GM19240 (cell line): ENCODE data around the gene RPGRIP1.
"Not testable (repeated sequence)": the region's sequence is repeated elsewhere in the genome, so short reads cannot be mapped to it uniquely, and the experiment has no call there.

Source experiments
- DNase-seq: peaks from one replicate; pipeline ENCODE4 v3.0.0; 2011; ENCODE audit warnings: low spot score; ENCODE audit not compliant: insufficient read length

RPGRIP1 gene

DNA sequence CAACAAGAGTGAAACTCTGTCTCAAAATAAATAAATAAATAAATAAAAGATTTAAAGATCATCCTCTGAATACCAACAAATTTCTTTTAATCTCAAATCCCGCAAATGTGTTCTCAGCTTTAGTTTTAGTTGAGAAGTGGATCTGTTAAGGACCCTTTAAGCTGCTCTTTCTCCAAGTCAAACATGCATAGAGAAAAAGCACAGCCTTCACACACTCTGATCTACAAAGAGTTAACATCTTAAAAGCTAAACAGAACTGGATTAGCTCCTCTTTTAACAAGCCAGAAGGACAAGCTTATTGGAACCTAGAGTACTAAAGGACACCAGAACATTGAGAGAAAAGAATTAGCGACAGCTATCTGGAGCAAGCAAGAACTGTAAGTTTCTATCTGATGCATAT lies at the start of gene RPGRIP1:
TSS of gene RPGRIP1 (plus strand) at position 301 of the 400 bp plus-strand sequence. CDS start 7,894 bp downstream, outside the sequence.
- no peak for DNase-seq

DNA sequence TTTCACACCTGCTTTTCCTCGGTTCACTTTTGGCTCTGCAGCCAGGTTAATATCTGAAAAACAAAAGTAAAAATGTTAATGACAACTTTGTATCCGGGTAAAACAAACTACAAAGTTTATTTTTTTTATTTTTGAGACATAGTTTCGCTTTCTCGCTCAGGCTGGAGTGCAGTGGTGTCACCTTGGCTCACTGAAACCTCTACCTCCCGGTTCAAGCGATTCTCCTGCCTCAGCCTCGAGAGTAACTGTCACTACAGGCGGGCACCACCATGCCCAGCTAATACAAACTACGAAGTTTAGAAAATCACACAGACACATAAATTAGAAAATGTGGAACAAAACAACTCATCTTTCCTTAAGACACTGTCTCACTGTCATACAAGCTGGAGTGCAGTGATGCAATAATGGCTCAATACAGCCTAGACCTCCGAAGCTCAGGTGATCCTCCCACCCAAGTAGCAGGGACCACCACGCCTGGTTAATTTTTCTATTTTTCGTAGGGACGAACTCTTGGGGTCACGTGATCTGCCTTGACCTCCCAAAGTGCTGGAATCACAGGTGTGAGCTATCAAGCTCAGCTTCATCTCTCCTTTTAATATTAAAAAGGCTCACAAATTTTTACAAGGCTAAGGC lies 48.7 kb upstream of the RPGRIP1 start:
- DNase-seq, result no peak

DNA sequence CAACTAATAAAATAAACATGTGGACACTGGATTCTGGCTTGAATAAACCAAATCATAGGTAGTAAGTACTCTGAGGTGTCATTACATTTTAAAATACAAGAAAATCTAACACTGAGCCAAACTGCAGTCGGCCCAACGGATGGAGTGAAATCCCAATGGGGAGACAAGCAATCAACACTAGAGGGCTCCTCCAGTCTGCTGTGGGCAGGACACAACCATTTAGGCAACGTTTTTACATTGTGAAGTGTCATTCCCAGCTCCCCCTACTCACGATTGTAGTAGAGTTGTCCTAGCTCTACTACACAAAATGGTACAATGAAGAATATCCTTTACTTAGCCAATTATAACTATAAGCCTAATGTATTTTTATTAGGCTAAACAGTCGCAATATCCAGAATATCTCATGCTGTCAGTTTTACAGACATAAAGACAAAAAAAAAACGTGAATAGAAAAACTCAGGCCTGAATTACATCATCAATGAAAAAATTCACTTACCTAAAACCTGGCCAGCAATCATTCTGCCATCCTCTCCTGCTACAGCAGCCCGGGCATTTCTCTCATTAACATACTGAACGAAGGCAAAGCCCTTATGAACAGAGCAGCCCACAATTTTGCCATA lies 46.3 kb upstream of the RPGRIP1 start:
- no peak for DNase-seq

DNA sequence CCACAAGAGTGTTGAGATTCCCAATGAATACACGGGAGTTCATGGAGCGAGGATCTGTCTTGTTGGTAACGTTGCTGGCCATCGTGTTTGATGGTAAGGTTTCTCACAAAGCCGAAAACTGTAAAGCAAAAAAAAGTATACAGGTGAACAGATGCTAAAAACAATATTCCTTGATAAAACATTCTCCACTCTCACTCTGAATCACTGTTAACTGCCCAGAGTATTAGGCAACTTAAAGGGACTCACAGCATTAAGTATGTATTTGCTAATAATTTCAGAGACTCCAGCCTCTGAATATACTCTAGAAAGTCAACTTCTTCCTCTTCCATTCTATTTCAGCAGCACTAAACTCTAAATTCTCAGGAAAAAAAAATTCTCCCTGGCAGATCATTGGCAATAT lies 45.8 kb upstream of the RPGRIP1 start:
- DNase-seq, result no peak

DNA sequence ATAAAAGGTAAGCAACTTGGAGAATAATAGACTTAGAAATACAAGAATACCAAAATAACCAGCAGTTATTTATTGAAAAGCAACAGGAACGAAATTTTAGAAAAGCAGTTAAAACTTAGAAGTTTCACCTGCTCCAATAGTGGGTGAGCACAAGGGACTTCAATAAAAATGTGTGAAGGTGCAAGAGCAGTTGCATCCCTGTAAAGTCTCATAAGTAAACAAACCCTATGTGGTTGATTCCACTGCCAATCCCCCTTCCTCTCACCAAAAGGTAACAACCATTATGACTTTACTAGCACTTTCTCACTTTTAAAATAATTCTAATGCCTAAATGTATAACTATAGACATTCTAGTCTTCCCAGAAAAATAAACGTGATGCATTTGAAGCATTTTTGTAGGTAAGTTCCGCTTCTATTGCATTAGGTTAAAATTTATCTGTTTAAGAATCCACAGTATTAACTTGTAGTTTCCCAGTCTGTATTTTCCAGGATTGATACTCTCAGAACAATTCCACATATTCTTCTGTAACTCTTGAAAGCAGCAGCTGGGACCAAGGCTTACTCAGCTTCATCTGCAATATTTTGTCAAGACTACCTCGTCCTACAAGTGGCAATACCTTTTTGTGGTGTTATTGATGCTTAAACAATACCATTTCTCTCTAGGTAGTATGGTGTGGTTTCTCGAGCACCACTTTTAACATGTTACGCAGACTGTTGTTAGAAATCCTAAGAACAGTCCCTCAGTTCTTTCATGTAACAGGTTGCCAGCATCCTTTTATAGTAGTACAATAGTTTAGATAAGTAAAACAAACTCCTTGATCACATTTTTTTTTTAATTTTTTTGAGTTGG lies 42.7 kb upstream of the RPGRIP1 start:
- no peak for DNase-seq

DNA sequence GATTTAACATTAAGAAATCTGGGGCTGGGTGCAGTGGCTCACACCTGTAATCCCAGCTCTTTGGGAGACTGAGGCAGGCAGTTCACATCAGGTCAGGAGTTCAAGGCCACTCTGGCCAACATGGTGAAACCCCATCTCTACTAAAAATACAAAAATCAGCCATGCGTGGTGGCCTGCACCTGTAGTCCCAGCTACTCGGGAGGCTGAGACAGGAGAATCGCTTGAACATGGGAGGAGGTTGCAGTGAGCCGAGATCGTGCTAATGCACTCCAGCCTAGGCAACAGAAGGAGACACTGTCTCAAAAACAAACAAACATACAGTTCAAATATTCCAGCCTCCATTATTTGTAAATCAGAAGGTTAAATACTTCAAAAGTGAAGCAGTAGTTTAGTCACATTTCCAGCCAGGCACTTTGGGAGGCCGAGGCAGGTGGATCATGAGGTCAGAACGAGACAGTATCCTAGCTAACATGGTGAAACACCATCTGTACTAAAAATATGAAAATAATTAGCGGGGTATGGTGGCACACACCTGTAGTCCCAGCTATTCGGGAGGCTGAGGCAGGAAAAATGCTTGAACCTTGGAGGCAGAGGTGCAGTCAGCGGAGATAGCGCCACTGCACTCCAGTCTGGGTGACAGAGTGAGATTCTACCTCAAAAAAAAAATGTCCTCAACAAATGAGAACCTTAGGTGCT lies 40.9 kb upstream of the RPGRIP1 start:
- no peak for DNase-seq

DNA sequence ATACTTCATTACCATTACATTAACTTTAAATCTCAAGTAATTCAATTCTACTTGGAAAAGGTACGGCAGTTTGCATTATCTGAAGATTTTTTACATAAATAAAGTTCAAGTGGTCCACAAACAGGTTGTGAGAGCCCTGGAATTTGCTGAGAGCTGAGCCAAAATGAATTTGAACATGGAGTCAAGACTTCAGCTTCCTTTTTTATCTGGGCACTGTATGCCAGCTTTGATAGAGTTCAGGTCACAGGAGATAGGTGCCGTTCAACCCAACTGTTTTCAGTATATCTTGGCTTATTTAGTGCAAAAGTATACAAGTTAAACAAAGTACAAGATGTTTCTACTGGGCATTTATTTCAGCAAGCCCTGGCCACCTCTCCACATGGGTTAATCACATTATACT lies 39.5 kb upstream of the RPGRIP1 start:
- DNase-seq, result no peak

DNA sequence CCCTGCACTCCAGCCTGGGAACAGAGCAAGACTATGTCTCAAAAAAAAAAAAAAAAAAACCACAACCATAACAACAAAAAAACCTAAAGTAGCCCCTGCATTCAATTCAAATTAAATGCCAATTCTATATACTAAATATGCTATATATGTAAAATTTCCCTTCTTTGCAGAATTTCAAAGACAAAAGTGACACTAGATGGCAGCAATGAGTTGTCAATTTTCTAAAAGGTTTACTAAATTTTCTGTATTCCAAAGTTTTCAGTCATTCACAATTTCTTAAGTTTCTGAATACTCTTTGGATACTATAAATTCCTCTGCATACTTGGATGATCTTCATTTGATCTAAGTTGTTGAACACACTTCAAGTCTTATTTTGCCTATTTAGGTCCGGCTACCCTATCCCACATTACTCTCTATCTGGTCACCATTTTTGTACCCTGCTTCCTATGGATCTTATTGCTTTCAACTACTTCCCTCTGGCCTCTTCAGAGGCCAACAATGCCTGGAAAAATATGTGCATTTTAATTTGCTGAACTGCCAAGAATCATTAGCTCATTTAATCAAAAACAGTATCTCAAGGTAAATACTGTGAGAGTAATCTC lies 38.6 kb upstream of the RPGRIP1 start:
- DNase-seq, result no peak

DNA sequence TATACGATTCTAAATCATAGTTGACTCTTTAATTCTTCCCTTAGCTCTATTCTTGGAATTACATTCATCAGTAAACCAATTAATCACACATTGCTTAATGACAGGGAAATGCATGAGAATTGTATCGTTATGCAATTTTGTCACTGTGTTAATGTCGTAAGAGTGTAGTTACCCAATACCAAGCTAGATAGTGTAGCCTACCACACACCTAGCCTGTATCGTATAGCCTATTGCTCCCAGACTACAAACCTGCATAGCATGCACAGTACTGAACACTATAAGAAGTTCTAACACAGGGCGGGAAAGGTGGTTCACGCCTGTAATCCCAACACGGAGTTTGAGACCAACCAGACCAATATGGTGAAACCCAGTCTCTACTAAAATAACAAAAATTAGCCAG lies 35.3 kb upstream of the RPGRIP1 start:
- no peak for DNase-seq

DNA sequence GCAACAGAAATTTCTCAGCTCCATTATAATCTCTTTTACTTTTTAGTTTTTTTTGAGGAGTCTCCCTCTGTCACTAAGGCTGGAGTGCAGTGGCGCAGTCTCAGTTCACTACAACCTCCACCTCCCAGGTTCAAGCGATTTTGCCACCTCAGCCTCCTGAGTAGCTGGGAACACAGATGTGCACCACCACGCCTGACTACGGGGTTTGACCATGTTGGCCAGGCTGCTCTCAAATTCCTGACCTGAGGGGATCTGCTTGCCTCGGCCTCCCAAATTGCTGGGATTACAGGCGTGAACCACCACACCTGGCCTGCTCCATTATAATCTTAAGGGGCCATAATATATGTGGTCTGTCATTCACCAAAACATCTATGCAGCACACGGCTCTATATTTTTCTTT lies 34.1 kb upstream of the RPGRIP1 start:
- no peak for DNase-seq

DNA sequence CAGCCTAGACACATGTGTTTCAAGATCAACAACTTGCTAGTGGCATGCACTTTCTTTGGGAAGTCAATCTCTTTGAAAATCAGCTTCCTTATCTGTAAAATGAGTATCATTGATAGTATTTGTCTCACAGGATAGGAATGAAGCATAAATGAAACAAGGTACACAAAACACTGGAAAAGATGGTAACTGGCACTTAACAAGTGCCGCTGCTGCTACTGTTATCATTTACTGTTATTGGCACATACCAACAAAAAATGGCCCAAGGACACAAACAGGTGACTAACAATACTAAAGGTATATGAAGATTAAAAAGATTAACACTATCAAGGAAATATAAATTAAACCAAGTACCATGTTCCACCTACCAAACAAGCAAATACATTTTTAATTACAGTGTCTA lies 31.5 kb upstream of the RPGRIP1 start:
- no peak for DNase-seq

DNA sequence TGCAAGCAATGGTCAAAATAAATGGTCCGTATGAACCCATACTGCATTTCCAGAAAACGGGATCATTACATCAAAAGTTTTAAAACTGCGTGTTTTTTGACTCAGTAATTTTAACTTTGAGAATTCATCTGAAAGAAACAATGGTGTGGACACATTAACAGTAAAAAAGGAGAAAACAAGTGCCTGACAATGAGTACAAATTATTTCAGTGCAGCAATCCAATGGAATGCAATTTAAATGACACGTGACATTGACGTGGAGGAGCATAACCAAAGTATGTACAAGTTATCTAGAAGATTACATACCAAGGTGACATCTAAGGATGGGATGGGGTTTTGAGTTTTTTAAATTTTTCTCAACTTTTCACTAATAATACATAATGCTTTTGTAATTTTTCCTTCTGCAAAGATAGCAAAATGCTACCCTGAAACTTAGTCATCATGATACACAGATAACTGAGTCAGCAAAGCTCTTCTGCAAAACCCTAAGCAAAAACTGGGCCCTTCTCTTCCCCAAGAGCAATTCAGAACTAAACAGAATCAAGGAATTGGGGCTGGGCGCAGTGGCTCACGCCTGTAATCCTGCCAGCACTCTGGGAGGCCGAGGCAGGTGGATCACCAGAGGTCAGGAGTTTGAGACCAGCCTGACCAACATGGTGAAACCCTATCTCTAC lies 31.0 kb upstream of the RPGRIP1 start:
- DNase-seq, result no peak

DNA sequence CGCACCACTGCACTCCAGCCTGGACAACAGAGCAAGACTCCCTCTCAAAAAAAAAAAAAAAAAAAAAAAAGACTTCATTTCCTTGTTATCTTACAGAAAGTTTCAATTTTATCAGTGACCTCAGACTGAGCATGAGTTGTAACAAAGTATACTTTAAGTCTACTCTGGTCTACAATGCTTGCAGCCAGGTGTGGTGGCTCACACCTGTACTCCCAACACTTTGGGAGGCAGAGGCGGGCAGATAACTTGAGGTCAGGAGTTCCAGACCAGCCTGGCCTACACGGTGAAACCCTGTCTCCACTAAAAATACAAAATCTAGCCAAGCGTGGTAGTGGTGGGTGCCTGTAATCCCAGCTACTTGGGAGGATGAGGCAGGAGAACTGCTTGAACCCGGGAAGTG lies 28.7 kb upstream of the RPGRIP1 start:
- no peak for DNase-seq

DNA sequence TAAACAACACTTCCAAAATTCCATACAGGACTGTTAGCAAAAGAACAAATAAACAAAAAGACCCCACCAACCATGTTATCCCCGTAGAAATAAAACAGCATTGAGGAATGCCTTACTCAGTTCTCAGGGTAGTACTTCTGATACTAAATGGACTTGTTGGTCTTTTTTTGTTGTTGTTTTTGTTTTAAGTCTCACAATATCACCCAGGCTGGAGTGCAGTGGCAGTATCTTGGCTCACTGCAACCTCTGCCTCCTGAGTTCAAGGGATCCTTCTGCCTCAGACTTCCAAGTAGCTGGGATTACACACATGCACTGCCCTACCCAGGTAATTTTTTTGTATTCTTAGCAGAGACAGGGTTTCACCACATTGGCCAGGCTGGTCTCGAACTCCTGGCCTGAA lies 27.7 kb upstream of the RPGRIP1 start:
- DNase-seq, result no peak

DNA sequence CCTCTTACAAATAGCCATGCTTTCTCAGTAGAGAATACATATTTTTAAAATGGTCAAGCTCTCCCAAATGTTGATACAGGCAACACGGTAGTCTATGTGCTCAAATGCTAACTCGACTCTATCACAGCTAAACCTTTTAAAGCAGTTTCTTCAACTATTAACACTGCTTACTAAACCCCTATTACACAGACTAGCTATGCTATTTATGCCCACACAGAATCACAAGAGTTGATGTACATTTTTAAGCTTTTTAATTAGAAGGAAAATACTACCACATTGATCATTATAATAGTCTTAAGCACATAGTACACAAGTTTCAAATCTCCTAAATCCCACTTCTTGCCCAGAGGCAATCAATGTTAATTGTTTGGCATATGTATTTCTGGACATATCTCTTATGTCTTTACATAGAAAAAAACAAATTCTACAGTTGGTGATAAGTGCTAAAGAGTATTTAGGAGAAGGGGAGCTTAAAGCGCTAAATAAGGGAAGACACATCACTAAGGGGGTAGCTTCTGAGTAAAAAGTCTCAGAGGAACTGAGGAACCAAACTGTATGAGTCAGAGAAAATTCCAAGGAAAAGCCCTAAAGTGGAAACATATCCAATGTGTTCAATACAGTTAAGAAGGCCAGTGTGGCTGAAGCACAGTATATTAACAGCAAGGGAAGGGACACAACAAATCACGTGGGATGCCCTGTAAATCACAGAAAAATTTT lies 24.3 kb upstream of the RPGRIP1 start:
- no peak for DNase-seq

DNA sequence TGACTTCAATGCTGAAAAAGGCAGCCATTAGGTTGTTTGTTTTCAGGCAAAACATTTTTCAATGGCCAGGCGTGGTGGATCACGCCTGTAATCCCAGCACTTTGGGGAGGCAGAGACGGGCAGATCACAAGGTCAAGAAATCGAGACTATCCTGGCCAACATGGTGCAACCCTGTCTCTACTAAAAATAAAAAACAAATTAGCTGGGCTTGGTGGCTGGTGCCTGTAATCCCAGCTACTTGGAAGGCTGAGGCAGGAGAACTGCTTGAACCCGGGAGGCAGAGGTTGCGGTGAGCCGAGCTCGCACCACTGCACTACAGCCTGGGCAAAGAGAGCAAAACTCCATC lies 23.8 kb upstream of the RPGRIP1 start:
- DNase-seq, result not testable (repeated sequence)

DNA sequence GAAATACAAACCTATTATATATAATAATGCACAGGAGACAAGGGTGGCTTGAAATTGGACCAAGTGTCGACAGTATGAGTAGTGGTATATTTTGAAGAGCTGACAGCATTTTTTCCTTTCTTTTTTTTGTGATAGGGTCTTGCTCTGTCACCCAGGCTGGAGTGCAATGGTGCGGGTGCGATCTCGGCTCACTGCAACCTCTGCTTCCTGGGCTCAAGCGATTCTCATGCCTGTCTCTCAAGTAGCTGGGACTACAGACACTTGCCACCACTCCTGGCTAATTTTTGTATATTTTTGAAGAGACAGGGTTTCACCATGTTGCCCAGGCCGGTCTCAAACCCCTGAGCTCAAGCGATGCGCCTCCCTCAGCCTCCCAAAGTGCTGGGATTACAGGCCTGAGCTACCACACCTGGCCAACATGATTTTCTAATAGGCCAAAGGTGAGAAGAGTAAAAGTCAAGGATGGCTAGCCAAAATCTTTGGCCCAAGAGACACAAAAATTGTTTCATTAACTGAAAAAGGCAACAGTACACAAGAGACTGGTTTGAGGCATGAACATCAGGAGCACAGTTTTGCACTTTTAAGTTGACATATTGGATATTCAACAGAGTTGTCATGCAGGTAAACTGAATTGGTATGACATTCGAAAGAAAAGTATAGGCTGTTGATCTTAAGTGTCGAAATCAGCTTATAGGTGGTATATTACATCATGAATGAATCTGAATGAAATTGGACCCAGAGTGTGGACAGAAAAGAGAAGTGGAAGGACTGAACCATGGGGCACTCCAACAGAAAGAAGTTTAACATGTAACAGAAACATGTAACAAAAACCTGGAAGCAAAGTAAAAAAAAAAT lies 23.1 kb upstream of the RPGRIP1 start:
- DNase-seq, result no peak

DNA sequence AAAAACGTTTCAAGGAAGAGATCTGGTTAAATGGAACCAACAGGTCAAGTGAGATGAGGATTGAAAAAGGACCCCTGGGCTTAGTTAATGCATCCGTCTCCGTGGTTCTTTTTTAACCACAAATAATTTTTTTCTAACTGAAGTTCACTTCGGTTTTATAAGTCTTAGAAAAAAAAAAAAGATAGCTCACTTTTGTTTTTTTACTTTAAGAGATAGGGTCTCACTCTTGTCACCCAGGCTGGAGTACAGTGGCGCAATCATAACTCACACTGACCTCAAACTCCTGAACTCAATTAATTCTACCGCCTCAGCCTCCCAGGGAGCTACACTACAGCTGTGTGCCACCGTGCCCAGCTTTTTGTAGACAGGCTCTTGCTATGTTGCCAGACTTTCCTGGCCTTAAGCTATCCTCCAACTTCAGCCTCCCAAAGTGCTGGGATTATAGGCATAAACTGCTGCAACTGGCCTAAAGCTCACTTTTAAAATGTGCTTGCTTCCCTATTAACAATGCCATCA lies 22.4 kb upstream of the RPGRIP1 start:
- DNase-seq, result no peak
